ENCODE measurements around the gene TIAM2.

GRCh38 chr6:155090166-155090565, 95.1 kb downstream of the TIAM2 start:
- TF ChIP-seq CTCF (IDR thresholded peaks at IDR 0.05) (no peak), POLR2A (IDR thresholded peaks at IDR 0.05) (no peak)

Data from adrenal gland (tissue), 5 donors.